ENCODE data around the gene OGA. TPM values are rescaled to one million over a fixed set of nuclear protein-coding genes. Genes with fewer than 3 reads are reported as not detected.

The OGA gene
- total RNA-seq, 1 donor from 2014 or later = 275 TPM

DNA sequence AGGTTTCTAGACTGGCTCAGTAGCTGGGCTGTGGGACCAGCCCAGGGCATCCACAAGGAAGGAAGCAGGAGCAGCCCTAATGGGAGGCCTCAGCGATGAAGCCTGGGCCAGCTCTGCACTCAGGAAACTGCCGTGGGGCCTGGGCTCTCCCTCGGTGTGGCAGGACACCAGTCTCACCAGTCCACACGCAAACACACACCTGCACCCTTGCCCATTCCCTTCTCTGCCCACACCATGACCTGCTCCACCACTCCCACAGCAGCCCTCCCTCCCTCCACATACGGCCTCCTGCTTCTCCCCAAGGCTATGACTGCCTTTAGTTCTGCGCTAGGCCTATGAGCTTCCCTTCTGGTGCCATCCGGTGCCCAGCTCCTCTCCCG is 49.5 kb downstream of the OGA start:
- no peak overlapping the region for H3K9ac ChIP-seq
- H3K4me2 ChIP-seq = peak overlapping the region; percentile 18
- Mint-ChIP-seq H3K4me3 (no peak overlapping the region), H3K27ac (no peak overlapping the region), H3K4me1 (peaks cover 60% of the 10 kb centered on the region), H3K27me3 (ENCODE audit: insufficient read depth, low read depth) (peaks cover 43% of the 10 kb centered on the region), H3K9me3 (no peaks in the 10 kb centered on the region), H3K36me3 (no peaks in the 10 kb centered on the region)
- no peak overlapping the region for H3K4me3 ChIP-seq
- TF ChIP-seq EZH2phosphoT487 (IDR thresholded peaks at IDR 0.05) (no peak), EZH2 (IDR thresholded peaks at IDR 0.05) (no peak)
- TF ChIP-seq, protein P1, sequence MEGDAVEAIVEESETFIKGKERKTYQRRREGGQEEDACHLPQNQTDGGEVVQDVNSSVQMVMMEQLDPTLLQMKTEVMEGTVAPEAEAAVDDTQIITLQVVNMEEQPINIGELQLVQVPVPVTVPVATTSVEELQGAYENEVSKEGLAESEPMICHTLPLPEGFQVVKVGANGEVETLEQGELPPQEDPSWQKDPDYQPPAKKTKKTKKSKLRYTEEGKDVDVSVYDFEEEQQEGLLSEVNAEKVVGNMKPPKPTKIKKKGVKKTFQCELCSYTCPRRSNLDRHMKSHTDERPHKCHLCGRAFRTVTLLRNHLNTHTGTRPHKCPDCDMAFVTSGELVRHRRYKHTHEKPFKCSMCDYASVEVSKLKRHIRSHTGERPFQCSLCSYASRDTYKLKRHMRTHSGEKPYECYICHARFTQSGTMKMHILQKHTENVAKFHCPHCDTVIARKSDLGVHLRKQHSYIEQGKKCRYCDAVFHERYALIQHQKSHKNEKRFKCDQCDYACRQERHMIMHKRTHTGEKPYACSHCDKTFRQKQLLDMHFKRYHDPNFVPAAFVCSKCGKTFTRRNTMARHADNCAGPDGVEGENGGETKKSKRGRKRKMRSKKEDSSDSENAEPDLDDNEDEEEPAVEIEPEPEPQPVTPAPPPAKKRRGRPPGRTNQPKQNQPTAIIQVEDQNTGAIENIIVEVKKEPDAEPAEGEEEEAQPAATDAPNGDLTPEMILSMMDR (IDR thresholded peaks at IDR 0.05) = no peak
- no peak for DNase-seq (ENCODE audit: low spot score)
- no peaks in the 10 kb centered on the region for H4K20me1 ChIP-seq (ENCODE audit: low read depth)
- H3F3A ChIP-seq (ENCODE audit: low read depth) = peaks cover 31% of the 10 kb centered on the region
- H3K27ac ChIP-seq = no peak overlapping the region
- H3K36me3 ChIP-seq = no peaks in the 10 kb centered on the region
- peaks cover 46% of the 10 kb centered on the region for H3K4me1 ChIP-seq
- no peak overlapping the region for H2AFZ ChIP-seq (replicated peaks)
- H3K79me2 ChIP-seq (ENCODE audit: low read depth) = no peaks in the 10 kb centered on the region
- H3K27me3 ChIP-seq = peaks cover 17% of the 10 kb centered on the region
- no peaks in the 10 kb centered on the region for H3K9me3 ChIP-seq (ENCODE audit: low read depth)

DNA sequence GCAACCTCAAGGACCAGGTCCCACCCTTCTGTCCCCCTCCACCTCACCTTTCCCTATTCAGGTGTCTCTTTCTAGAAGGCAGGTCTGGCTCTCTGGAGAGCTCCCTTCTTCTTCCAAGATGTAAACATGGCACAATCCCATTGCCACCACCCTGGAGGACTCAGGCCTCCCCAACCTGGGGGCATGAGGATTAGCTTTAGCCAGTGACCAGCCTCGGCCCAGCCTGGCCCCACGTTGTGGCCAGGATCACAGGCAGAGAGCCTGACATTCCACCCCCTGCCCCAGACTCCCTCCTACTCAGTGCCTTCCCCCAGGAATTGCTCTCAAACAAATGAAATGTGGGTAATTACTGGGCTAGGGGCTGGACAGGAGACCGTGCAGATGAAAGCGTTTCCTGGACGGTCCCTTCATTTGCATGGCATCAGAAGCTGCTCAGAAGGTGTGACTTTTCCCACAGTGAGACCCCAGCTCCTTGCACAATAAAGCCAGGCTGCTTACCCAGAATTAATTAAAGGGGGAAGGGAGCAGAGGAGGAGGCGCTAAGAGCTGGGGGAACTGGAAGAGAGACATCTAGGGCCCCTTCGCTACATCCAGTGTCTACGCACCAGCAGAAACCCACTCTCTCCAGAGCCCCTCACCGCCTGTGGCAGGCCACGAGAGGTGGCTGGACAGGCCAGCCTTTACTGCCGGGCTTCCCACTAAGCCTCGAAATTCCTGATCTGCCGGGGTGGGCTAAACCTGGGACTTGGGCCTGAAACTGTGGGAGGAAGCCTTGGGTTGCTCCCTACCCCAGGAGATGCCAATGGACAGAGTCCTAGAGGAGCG is 50.1 kb downstream of the OGA start:
- H3K27me3 ChIP-seq = peaks cover 11% of the 10 kb centered on the region
- no peaks in the 10 kb centered on the region for H3K79me2 ChIP-seq (ENCODE audit: low read depth)
- H3K9me3 ChIP-seq (ENCODE audit: low read depth) = no peaks in the 10 kb centered on the region
- H3K4me2 ChIP-seq = peak overlapping the region; percentile 18
- Mint-ChIP-seq H3K4me1 (peaks cover 54% of the 10 kb centered on the region), H3K27me3 (ENCODE audit: insufficient read depth, low read depth) (peaks cover 37% of the 10 kb centered on the region), H3K4me3 (no peak overlapping the region), H3K36me3 (no peaks in the 10 kb centered on the region), H3K9me3 (no peaks in the 10 kb centered on the region), H3K27ac (peak overlapping the region; percentile 63)
- H3K4me1 ChIP-seq = peaks cover 44% of the 10 kb centered on the region
- H3K27ac ChIP-seq = peak overlapping the region; percentile 29
- H4K20me1 ChIP-seq (ENCODE audit: low read depth) = no peaks in the 10 kb centered on the region
- peak; percentile 35 for DNase-seq (ENCODE audit: low spot score)
- H3K9ac ChIP-seq = no peak overlapping the region
- H3F3A ChIP-seq (ENCODE audit: low read depth) = peaks cover 25% of the 10 kb centered on the region
- no peak for TF ChIP-seq EZH2 (IDR thresholded peaks at IDR 0.05)
- no peak for TF ChIP-seq EZH2phosphoT487 (IDR thresholded peaks at IDR 0.05)
- TF ChIP-seq, protein P1 (IDR thresholded peaks at IDR 0.05) = no peak
- no peak overlapping the region for H3K4me3 ChIP-seq
- H3K36me3 ChIP-seq = no peaks in the 10 kb centered on the region
- H2AFZ ChIP-seq (replicated peaks) = no peak overlapping the region

DNA sequence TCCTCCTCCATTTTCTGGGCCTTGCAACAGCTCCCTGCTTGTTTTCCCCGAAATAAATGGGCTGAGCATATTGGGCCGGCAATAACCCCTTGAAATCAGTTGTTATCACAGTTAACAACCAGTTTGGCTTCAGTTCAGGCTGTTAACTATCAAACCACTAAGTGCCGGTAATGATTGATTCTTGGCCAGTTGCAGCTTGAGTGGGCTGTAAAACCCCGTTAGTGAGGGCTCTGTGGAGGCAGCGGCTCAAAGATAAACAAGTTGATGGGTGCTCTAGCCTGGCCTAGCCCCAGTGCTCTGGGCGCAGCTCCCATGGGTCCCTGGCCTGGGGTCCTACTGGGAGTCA is 50.7 kb downstream of the OGA start:
- H3K27me3 ChIP-seq = peaks cover 5% of the 10 kb centered on the region
- peaks cover 49% of the 10 kb centered on the region for H3K4me1 Mint-ChIP-seq
- no peak overlapping the region for H3K4me2 ChIP-seq
- no peaks in the 10 kb centered on the region for H3K9me3 Mint-ChIP-seq
- peaks cover 19% of the 10 kb centered on the region for H3F3A ChIP-seq (ENCODE audit: low read depth)
- H4K20me1 ChIP-seq (ENCODE audit: low read depth) = no peaks in the 10 kb centered on the region
- no peaks in the 10 kb centered on the region for H3K36me3 ChIP-seq
- H3K79me2 ChIP-seq (ENCODE audit: low read depth) = no peaks in the 10 kb centered on the region
- no peak overlapping the region for H3K4me3 Mint-ChIP-seq
- H2AFZ ChIP-seq (replicated peaks) = no peak overlapping the region
- TF ChIP-seq, protein P1 (IDR thresholded peaks at IDR 0.05) = no peak
- no peak for TF ChIP-seq EZH2 (IDR thresholded peaks at IDR 0.05)
- no peak for TF ChIP-seq EZH2phosphoT487 (IDR thresholded peaks at IDR 0.05)
- H3K9ac ChIP-seq = no peak overlapping the region
- no peaks in the 10 kb centered on the region for H3K36me3 Mint-ChIP-seq
- H3K4me1 ChIP-seq = peaks cover 39% of the 10 kb centered on the region
- no peaks in the 10 kb centered on the region for H3K9me3 ChIP-seq (ENCODE audit: low read depth)
- peaks cover 31% of the 10 kb centered on the region for H3K27me3 Mint-ChIP-seq (ENCODE audit: insufficient read depth, low read depth)
- DNase-seq (ENCODE audit: low spot score) = no peak
- no peak overlapping the region for H3K4me3 ChIP-seq
- H3K27ac Mint-ChIP-seq = no peak overlapping the region
- no peak overlapping the region for H3K27ac ChIP-seq

Data from neural progenitor cell (in vitro differentiated cells).